Suprapubic skin (tissue), 4 donors: Measurements from ENCODE around the gene RHOT2. TPM values are rescaled to one million over a fixed set of nuclear protein-coding genes. Genes with fewer than 3 reads are reported as not detected.

Source experiments
- DNase-seq, 2 donors: peaks; one replicate each; pipeline ENCODE4 v3.0.0-alpha.2; 2019; ENCODE audit warnings: low spot score in 2 of 2
- H3K27ac ChIP-seq: fragments of 200-600 bp; sonication (generic); one replicate; pipeline ENCODE4 v1.5.1; 2019
- H3K27me3 ChIP-seq: fragments of 200-600 bp; sonication (generic); one replicate; pipeline ENCODE4 v1.5.1; 2019
- H3K36me3 ChIP-seq: fragments of 200-600 bp; sonication (generic); one replicate; pipeline ENCODE4 v1.5.1; 2019
- H3K4me1 ChIP-seq: fragments of 200-600 bp; sonication (generic); one replicate; pipeline ENCODE4 v1.5.1; 2019
- H3K4me3 ChIP-seq: fragments of 200-600 bp; sonication (generic); one replicate; pipeline ENCODE4 v1.5.1; 2019; ENCODE audit warnings: mild to moderate bottlenecking
- H3K9me3 ChIP-seq: fragments of 200-600 bp; sonication (generic); one replicate; pipeline ENCODE4 v1.5.1; 2019
- EP300 ChIP-seq: sonication (generic); formaldehyde crosslinking; IDR thresholded peaks from one replicate; pipeline ENCODE4 v1.6.1; 2017; ENCODE audit warnings: antibody characterized with exemption
- POLR2A ChIP-seq, 2 donors: fragments of 450-650 bp; IDR thresholded peaks; one replicate each; pipeline ENCODE4 v1.6.1; 2017; ENCODE audit warnings: antibody characterized with exemption in 2 of 2, mild to moderate bottlenecking in 2 of 2, moderate library complexity in 2 of 2
- POLR2AphosphoS5 ChIP-seq, 3 donors: sonication (generic); formaldehyde crosslinking; IDR thresholded peaks; one replicate each; pipeline ENCODE4 v1.6.1; 2017; ENCODE audit warnings: antibody characterized with exemption in 3 of 3
- WGBS: methylation state at CpG from one replicate; pipeline ENCODE4 v1.1.5; 2018; 5-methylcytosine and 5-hydroxymethylcytosine counted together
- total RNA-seq, 4 donors: library from RNA; depleted of rRNA; stranded (reverse); fragments of >200 nt; gene quantifications; one replicate each; pipeline ENCODE4 v1.1.0, GENCODE V29; 2016
- TF ChIP-seq, protein P1 (sequence below), 2 donors: fragments of 200-600 bp in 1 of 2; fragments of 450-650 bp in 1 of 2; sonication (generic) in 1 of 2; IDR thresholded peaks; one replicate each; pipeline ENCODE4 v1.5.1; 2016 to 2019; ENCODE audit warnings: antibody characterized with exemption in 2 of 2, mild to moderate bottlenecking in 1 of 2, moderate library complexity in 1 of 2

RHOT2 gene
- total RNA-seq, 4 donors from 2014 or later = 66.9 to 156 (median 96.8) TPM

DNA sequence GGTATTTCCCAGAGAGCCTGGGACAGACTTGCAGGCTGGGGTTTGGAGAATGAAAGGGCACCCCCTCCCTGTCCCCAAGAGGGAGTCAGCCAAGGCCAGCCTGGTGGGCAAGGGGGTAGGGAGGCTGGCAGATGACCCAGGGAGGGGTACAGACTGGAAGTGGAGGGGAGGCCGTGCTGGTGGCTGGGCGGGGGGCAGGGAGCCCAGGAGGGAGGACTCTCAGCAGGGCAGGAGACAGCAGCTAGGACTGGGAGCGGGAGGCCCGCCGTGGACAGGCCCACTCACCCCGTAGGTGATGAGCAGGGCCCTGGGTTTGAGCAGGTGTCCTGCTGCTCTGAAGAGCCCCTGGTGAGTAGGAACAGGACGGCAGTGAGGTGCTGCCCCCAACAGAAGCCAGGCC is 32.9 kb upstream of the RHOT2 start:
- H3K36me3 ChIP-seq = peaks cover 18% of the 10 kb centered on the region
- no peak overlapping the region for H3K27ac ChIP-seq
- H3K27me3 ChIP-seq = no peaks in the 10 kb centered on the region
- TF ChIP-seq, protein P1, sequence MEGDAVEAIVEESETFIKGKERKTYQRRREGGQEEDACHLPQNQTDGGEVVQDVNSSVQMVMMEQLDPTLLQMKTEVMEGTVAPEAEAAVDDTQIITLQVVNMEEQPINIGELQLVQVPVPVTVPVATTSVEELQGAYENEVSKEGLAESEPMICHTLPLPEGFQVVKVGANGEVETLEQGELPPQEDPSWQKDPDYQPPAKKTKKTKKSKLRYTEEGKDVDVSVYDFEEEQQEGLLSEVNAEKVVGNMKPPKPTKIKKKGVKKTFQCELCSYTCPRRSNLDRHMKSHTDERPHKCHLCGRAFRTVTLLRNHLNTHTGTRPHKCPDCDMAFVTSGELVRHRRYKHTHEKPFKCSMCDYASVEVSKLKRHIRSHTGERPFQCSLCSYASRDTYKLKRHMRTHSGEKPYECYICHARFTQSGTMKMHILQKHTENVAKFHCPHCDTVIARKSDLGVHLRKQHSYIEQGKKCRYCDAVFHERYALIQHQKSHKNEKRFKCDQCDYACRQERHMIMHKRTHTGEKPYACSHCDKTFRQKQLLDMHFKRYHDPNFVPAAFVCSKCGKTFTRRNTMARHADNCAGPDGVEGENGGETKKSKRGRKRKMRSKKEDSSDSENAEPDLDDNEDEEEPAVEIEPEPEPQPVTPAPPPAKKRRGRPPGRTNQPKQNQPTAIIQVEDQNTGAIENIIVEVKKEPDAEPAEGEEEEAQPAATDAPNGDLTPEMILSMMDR (IDR thresholded peaks at IDR 0.05) = no peak
- TF ChIP-seq EP300 (no peak), POLR2A (IDR thresholded peaks at IDR 0.05) (no peak), POLR2AphosphoS5 (IDR thresholded peaks at IDR 0.05) (no peak)
- WGBS = 68% methylated on average over 6 of the region's 7 CpGs
- peaks cover 35% of the 10 kb centered on the region for H3K4me1 ChIP-seq
- no peak for DNase-seq
- H3K9me3 ChIP-seq = no peaks in the 10 kb centered on the region
- peak overlapping the region; percentile 95 for H3K4me3 ChIP-seq

DNA sequence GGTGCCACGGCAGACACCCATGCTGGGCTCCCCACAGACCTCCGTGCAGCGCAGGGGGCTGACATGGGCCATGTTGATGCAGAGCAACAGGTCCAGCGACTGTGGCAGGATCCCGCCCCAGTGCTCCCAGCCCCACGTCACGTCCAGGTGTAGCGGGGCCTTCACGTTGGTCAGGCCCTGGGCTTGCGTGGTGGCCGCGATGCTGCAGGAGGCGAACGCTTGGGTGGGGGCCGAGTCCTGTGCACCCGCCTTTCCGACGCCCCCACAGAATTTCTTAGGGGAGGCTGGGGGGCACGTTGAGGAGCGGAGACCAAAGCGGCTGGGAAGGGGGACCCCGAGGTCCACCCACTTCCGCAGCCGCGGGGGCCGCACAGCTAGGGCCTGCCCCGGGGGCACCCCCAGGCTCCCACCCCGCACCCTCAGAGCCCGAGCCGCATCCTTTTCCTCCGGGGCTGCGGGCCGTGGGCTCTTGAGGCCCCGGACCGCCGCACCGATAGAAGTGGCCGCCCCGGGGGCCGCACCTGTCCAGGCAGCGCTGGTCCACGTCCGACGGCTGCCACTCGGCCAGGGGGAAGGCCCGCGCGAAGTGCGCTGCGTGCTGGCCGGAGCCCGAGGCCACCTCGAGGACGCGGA is 32.2 kb upstream of the RHOT2 start:
- TF ChIP-seq POLR2A (IDR thresholded peaks at IDR 0.05) (no peak), POLR2AphosphoS5 (IDR thresholded peaks at IDR 0.05) (no peak), EP300 (no peak)
- TF ChIP-seq, protein P1 (IDR thresholded peaks at IDR 0.05) = no peak
- no CpG with 5 or more reads among the region's 55 CpGs for WGBS
- Histone ChIP-seq H3K27ac (peak overlapping the region; percentile 95), H3K4me3 (peak overlapping the region; percentile 95), H3K9me3 (no peaks in the 10 kb centered on the region), H3K27me3 (no peaks in the 10 kb centered on the region), H3K4me1 (peaks cover 28% of the 10 kb centered on the region), H3K36me3 (peaks cover 18% of the 10 kb centered on the region)
- DNase-seq = no peak

DNA sequence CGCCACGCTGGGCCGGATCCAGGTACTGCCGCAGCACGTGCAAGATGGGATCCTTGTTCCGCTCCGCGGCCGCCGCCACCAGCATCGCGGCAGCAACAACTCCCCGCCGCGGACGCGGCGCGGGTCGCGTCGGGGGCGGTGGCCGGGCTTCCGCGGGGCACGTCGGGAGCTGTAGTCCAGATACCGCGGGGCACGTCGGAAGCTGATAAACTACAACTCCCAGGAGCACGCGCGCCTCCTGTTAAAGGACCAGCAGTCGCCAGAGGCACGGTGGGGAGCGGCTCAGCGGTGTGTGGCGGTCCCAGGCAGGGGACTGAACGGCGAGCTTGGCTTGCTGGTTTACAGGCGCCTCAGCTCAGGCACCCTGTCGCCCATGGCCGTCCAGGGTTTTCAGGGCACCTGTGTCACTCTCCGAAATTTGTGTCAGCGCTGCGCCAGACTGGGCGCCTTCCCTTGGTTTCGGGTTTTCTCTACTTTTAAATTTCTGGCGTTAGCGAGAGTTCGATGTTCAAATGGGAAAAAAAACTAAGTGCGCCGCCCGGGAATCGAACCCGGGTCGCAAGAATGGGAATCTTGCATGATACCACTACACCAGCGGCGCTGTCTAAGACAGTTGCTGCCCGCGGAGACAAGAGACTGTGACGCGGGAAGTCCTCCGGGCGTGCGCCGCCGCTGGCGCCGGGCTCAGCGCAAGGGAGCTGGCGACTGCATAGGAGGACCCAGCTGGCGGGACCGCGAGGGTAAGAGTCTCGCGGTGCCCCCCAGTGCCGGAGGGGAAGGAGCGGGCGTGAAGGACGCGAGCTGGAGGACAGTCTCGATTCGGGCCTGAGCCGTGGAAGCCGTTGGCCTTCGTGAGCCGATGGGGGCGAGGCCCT is 31.5 kb upstream of the RHOT2 start, which contains the start of gene METTL26:
Gene METTL26, minus strand, starts transcription at position 100 of the 875 bp plus-strand sequence. Its CDS starts 15 bp downstream, at position 85.
- no peaks in the 10 kb centered on the region for H3K27me3 ChIP-seq
- TF ChIP-seq, protein P1 (IDR thresholded peaks at IDR 0.05) = no peak
- TF ChIP-seq POLR2AphosphoS5 (IDR thresholded peaks at IDR 0.05) = peak; percentile 31 to 95 (median 76)
- TF ChIP-seq EP300 = no peak
- H3K36me3 ChIP-seq = peaks cover 18% of the 10 kb centered on the region
- peak within 1 kb of the TSS; percentile 95 for H3K4me3 ChIP-seq
- 0% methylated on average over 36 of the region's 91 CpGs for WGBS
- peaks cover 27% of the 10 kb centered on the region for H3K4me1 ChIP-seq
- DNase-seq = peak; percentile 97 to 98
- no peaks in the 10 kb centered on the region for H3K9me3 ChIP-seq
- peak within 1 kb of the TSS; percentile 95 for H3K27ac ChIP-seq

DNA sequence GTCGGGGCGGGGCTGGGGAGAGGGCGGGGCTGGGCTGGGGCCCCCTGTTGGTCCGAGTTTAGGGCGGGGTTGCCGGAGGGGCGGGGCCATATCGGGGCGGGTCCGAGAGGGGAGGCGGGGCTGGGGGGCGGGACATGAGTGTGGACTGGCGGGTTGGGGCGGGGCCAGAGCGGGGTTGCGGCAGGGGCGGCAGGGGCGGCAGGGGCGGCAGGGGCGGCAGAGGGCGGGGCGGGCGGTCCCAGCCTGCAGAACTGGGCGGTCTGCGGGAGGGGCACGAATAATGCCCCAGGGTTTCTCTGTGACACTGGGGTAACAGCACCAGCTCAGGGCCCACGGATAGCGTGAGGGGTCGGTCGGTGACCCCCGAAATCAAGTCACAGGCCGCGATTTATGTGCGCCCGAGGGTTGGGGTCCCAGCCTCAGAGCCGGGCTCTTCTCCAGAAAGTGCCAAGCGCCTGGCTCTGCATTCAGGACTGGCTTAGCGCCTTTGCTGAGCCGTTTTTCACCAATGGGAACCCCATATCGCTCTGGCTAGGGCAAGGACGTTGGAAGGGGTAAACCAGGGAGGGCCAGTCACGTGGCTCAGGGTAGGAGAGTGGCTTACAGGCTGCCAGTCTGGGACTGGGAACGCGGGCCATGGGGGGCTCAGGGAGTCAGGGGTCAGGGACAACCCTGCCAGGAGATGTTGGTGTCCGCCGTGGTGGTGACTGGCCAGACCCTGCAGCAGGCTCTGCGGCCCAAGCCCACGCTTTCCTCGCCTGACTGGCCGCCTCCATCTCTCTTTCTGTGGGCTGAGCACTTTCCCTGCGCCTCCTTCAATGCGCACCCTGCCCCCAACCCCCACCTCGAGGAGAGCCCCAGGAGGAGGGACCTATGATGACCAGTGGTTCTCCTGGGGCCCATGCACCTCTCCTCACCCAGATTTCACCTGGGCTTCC is 30.6 kb upstream of the RHOT2 start:
- Histone ChIP-seq H3K27me3 (no peaks in the 10 kb centered on the region), H3K4me3 (peak overlapping the region; percentile 95), H3K36me3 (peaks cover 18% of the 10 kb centered on the region), H3K27ac (peak overlapping the region; percentile 95), H3K4me1 (peaks cover 35% of the 10 kb centered on the region), H3K9me3 (no peaks in the 10 kb centered on the region)
- TF ChIP-seq POLR2AphosphoS5 (IDR thresholded peaks at IDR 0.05) = no peak
- no peak for TF ChIP-seq EP300
- no peak for TF ChIP-seq POLR2A (IDR thresholded peaks at IDR 0.05)
- TF ChIP-seq, protein P1 (IDR thresholded peaks at IDR 0.05) = no peak
- DNase-seq = peak in 1 of 2 donors; percentile 98
- 68% methylated on average over 13 of the region's 53 CpGs for WGBS
